H1 (cell line): ENCODE data around the gene VAPB. TPM values are rescaled to one million over a fixed set of nuclear protein-coding genes. Genes with fewer than 3 reads are reported as not detected.

Experiments used
- CEBPB ChIP-seq: IDR thresholded peaks from 2 replicates; pipeline ENCODE4 v1.6.1; 2012; ENCODE audit warnings: low read depth, low read length
- CHD1 ChIP-seq: IDR thresholded peaks from 2 replicates; pipeline ENCODE4 v1.6.1; 2012; ENCODE audit warnings: low read depth, low read length, improper control_type of control experiment
- CTCF ChIP-seq, 3 experiments: IDR thresholded peaks; 1 replicate in 2 of 3; 2 replicates in 1 of 3; pipeline versions ENCODE4 v1.5.1 to v1.6.1; 2011; ENCODE audit warnings: low read length in 3 of 3, mild to moderate bottlenecking in 3 of 3, inconsistent platforms in 2 of 3, low read depth in 1 of 3, moderate library complexity in 1 of 3; ENCODE audit not compliant: insufficient read depth in 1 of 3; ENCODE audit errors: control extremely low read depth in 1 of 3
- EZH2 ChIP-seq: fragments of 200-600 bp; sonication (generic); IDR thresholded peaks from 2 replicates; pipeline ENCODE4 v1.7.1; 2012; ENCODE audit warnings: low read depth, mild to moderate bottlenecking, moderate library complexity, low read length, inconsistent platforms; ENCODE audit not compliant: severe bottlenecking
- JUN ChIP-seq: IDR thresholded peaks from 2 replicates; pipeline ENCODE4 v1.6.1; 2011; ENCODE audit warnings: low read depth, mild to moderate bottlenecking, improper control_type of control experiment, low read length
- KDM5A ChIP-seq: fragments of 200-600 bp; IDR thresholded peaks from 2 replicates; pipeline ENCODE4 v1.7.1; 2012; ENCODE audit warnings: mild to moderate bottlenecking, low read length, inconsistent platforms, mixed read lengths
- MAX ChIP-seq: IDR thresholded peaks from 2 replicates; pipeline ENCODE4 v1.6.1; 2012; ENCODE audit warnings: inconsistent platforms
- polyA plus RNA-seq, 7 experiments: library from polyadenylated mRNA; depleted of rRNA in 3 of 7; stranded (reverse) in 5 of 7; unstranded in 2 of 7; fragments of >200 nt in 5 of 7; fragments of 200-250 nt in 2 of 7; gene quantifications; 1 replicate in 5 of 7; 2 replicates in 1 of 7; 4 replicates in 1 of 7; pipeline versions ENCODE4 v1.2.1 to v1.2.3, GENCODE V29; 2011 to 2013; ENCODE audit warnings: missing spikeins in 2 of 7, mixed read lengths in 2 of 7
- total RNA-seq: library from RNA; stranded (reverse); fragmentation: NEBNext Ultra II Directional; extraction: Animal tissue kit (Norgen Biotek cat#: 25700); gene quantifications from 2 replicates; pipeline ENCODE4 v1.2.1, GENCODE V29; 2021

Gene VAPB
- total and polyA plus RNA-seq, 2 of the 8 experiments (the other 6 are each of a cell fraction or from before 2014, with no cell fraction given): 24.4 to 62.8 TPM

- TF ChIP-seq EZH2: no peak
- no peak for TF ChIP-seq CTCF (IDR thresholded peaks at IDR 0.05; ENCODE audit: control extremely low read depth in 1 of 3, insufficient read depth in 1 of 3, low read depth in 1 of 3, low read length in 3 of 3)
- no peak for TF ChIP-seq CHD1
- no peak for TF ChIP-seq JUN
- no peak for TF ChIP-seq MAX
- no peak for TF ChIP-seq CEBPB
- no peak for TF ChIP-seq KDM5A
- TF ChIP-seq, all 59 proteins: peak for 0
Measured at GRCh38 chr20:58461104-58461503, 72.1 kb downstream of the VAPB start (continued).
